Fibroblast of gingiva (primary cell): ENCODE results near the gene ZGPAT.
"Not testable (repeated sequence)": the region's sequence is repeated elsewhere in the genome, so short reads cannot be mapped to it uniquely, and the experiment has no call there.

ENCODE experiments used
- DNase-seq: peaks from one replicate; pipeline ENCODE4 v3.0.0-alpha.2; 2011; ENCODE audit warnings: low read depth

The ZGPAT gene, protein sequence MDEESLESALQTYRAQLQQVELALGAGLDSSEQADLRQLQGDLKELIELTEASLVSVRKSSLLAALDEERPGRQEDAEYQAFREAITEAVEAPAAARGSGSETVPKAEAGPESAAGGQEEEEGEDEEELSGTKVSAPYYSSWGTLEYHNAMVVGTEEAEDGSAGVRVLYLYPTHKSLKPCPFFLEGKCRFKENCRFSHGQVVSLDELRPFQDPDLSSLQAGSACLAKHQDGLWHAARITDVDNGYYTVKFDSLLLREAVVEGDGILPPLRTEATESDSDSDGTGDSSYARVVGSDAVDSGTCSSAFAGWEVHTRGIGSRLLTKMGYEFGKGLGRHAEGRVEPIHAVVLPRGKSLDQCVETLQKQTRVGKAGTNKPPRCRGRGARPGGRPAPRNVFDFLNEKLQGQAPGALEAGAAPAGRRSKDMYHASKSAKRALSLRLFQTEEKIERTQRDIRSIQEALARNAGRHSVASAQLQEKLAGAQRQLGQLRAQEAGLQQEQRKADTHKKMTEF

GRCh38 chr20:63707558-63708300 is at the start of gene ZGPAT, which contains the start of gene ARFRP1:
Gene ZGPAT (plus strand): TSS chr20:63708039. CDS start chr20:63708581, 542 bp downstream.
Gene ARFRP1 (minus strand): TSS chr20:63707976. CDS start chr20:63707091, 885 bp downstream.
- DNase-seq: peak; percentile 82

DNA sequence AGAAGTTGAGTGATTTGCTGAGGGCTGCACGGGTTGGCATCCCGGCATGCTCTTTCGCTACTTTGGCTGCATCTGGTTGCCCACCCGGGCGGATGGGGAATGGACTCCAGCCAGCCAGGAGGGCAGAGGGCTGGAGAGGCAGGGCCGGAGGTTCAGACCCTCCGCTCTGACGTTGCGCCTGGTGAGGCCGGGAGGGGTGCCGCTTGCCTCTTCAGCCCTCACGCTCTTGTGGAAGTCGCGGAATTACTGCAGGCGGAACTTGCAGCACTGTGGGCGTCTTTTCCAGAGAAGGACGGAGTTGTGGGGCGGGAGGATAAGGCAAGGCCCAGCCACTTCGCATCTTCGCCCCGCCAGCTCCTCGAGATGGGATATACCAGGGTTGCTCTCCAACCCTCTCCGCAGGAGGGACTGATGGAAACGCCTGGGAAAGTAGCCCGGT is 49.1 kb upstream of the ZGPAT start:
- peak; percentile 60 for DNase-seq

DNA sequence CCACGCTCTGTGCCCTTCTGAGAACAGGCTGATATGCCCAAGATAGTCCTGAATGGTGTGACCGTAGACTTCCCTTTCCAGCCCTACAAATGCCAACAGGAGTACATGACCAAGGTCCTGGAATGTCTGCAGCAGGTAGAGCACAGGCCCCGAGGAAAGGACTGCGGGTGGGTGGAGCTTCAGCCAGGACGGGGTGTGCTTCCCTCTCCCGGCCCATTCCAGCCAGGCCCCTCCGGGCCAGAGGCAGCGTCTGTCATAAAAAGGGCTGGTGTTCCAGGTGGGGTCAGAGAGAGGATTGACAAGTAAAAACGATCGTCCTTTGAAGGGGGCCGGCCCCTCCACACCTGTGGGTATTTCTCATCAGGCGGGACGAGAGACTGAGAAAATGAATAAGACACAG is 48.5 kb upstream of the ZGPAT start:
- DNase-seq: no peak

DNA sequence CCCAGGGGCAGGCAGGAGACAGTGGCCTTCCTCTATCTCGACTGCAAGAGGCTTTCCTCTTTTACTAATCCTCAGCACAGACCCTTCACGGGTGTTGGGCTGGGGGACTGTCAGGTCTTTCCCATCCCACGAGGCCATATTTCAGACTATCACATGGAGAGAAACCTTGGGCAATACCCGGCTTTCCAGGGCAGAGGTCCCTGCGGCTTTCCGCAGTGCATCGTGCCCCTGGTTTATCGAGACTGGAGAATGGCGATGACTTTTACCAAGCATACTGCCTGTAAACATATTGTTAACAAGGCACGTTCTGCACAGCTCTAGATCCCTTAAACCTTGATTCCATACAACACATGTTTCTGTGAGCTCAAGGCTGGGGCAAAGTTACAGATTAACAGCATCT is 47.7 kb upstream of the ZGPAT start:
- DNase-seq: not testable (repeated sequence)

GRCh38 chr20:63660622-63661021 is 47.2 kb upstream of the ZGPAT start:
- DNase-seq: no peak

DNA sequence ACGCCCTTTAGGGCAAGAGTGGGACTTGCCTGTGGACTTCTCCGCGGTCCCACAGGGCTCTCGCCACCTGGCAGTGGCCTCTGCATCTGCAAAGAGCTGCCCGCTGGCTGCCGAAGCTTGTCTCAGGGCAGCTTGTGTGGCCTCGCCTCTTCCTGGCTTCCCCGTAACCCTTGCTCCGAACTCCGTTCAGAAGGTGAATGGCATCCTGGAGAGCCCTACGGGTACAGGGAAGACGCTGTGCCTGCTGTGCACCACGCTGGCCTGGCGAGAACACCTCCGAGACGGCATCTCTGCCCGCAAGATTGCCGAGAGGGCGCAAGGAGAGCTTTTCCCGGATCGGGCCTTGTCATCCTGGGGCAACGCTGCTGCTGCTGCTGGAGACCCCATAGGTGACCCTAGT is 46.7 kb upstream of the ZGPAT start:
- no peak for DNase-seq

GRCh38 chr20:63661959-63662812 is 45.7 kb upstream of the ZGPAT start:
- DNase-seq: no peak

DNA sequence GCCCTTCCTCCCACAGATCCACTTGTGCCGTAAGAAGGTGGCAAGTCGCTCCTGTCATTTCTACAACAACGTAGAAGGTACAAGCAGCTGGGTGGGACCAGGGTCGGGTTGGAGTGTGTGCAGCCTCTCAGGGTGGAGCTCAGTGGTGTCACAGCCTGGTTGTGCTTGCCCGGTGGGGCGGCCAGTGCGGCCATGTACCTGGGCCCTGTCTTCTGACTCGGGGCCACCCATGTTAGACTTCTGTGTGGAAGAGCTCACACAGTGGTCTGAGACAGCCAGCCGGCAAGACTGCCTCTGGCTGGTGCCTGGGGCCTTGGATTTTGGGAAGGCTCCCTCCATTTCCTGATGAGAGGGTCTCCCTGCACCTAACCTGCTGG is 45.0 kb upstream of the ZGPAT start:
- no peak for DNase-seq

DNA sequence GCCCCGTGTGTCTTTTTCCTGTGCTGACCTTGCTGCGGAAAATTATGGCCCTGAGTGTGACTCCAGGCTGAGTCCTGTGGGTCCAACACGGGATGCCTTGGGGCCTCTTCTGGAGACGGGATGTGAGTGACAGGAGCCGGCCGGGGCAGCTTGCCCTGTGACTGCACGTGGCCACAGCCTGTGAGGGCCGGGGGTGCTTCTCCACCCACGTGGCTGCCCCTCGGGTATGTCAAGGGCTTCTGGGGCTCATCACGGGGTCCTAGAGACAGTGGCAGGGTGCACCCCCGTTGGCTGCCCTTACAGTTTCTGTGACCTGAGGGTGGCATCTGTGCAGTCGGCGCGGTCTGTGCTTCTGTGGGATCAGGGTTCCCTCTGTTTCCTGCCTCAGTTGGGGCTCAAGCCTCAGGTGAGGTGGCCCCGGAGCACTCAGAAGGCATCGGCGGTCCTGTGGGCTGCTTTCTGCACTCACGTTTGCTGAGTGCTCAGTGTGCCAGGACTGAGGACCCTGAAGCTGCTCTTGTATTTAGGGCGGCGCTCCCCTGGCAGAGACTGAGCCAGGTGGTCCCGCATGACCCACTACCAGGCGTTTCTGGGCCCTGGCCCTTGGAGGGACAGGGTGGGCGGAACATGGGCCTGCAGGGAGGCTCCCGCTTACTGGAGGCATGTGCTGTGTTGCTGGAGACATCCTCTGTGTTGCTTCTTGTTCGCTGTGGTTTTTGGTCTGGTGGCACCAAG is 44.3 kb upstream of the ZGPAT start:
- DNase-seq: no peak

GRCh38 chr20:63664143-63664851 is 43.5 kb upstream of the ZGPAT start:
- no peak for DNase-seq

GRCh38 chr20:63664861-63665594 is 42.8 kb upstream of the ZGPAT start:
- DNase-seq: no peak

DNA sequence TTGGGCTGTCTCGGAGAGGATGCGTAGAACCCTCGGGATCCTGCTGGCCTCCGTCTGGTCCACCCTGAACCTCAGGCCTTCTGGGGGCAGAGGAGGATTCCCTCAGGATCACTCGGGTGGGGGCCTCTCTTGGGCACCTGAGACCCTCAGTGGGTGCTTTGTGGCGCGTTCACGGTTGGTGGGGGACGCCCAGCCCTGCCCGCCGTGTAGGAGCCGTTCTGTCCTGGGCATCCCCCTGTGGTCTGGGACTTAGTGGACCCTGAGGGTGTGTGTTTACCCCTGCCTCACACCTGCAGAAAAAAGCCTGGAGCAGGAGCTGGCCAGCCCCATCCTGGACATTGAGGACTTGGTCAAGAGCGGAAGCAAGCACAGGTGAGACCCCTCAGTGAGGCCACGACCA is 42.1 kb upstream of the ZGPAT start:
- DNase-seq: no peak

GRCh38 chr20:63667858-63668257 is 40.0 kb upstream of the ZGPAT start:
- no peak for DNase-seq

GRCh38 chr20:63668351-63668750 is 39.5 kb upstream of the ZGPAT start:
- DNase-seq: no peak

DNA sequence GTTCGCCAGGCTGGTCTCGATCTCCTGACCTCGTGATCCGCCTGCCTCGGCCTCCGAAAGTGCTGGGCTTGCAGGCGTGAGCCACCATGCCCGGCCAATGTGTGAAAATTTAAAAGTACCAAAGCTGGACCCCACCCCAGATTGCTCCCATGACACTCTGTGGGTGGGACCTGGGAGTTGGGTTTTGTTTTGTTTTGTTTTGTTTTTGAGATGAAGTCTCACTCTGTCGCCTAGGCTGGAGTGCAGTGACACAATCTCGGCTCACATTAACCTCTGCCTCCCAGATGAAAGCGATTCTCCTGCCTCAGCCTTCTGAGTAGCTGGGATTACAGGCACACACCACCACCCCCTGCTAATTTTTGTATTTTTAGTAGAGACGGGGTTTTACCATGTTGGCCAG is 36.1 kb upstream of the ZGPAT start:
- DNase-seq: not testable (repeated sequence)

DNA sequence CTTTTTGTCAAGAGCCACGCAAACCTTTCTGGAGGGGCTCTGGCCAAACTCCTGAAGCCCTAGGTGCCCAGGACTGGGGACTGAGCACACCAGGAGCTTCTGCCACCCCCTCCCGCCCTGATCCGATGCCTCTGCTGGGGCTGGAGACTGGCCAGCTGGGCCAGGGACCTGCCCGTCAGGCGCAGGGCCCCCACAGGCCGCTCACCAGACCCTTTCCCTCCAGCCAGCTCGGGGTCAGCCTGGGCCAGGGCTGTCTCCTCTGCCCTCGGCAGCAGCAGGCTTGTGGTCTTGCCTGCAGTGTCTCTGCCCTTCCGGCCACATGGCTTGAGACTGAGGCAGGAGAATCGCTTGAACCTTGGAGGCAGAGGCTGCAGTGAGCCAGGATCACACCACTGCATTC is 35.2 kb upstream of the ZGPAT start:
- DNase-seq: no peak

- DNase-seq: no peak
These were observed 33.9 kb upstream of the ZGPAT start for GRCh38 chr20:63673951-63674350.

GRCh38 chr20:63675681-63676368 is 32.0 kb upstream of the ZGPAT start:
- DNase-seq: no peak

DNA sequence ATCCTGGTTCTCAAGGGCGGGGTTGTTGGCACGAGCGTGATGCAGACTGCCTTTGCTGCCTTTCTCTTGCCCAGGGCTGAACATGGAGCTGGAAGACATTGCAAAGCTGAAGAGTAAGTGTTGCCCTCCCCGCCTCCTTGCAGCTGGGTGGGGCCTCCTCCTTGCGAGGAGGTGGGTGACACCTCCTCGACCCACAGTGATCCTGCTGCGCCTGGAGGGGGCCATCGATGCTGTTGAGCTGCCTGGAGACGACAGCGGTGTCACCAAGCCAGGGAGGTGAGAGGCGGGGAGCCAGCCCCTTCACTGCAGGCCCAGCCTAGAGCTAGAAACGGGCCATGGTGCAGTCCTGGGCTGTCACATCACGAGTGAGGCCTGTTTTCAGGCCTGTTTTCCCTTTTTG is 29.8 kb upstream of the ZGPAT start:
- DNase-seq: no peak
